ENCODE measurements around the gene FSHR.

Gene FSHR

DNA sequence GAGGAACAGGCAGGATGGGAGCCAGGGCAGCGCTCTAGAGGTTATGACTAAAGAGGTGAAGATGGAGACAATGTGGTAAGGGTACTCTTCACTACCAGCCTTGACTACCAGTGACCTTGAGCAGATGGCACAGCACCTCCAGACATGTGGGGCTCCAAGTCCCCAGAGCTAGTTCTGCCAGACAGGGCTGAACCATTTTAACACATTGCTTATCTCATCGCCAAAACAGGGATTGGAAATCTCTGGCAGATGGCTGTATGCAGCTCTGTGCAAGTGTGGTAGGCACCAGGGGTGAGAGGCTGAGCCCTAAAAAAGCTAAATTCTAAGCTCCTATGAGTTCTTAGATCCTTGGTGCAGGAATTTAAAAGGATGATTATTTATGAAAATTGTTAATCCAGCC, 41.3 kb downstream of the FSHR start:
- no peak for DNase-seq (ENCODE audit: low read depth in 2 of 2)

DNA sequence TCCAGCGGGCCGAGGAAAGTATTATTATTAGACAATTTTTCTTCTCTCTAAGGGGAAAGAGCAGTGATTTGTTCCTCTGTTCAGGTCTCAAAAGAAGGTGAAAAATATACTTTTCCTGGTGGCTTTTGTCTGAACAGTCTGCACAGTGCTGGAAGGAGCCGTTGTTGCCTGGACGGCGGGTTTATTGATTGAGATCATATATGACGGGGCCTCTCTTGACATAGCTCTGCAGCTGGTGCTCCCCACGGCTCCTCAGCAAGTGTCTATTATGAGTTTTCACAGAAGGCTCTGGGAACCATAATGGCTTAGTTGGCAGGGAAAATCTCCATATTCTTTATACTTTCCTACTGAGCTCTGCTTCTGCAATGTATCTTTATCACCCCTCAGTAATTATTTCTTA, 42.9 kb downstream of the FSHR start:
- no peak for DNase-seq (ENCODE audit: low read depth in 2 of 2)

DNA sequence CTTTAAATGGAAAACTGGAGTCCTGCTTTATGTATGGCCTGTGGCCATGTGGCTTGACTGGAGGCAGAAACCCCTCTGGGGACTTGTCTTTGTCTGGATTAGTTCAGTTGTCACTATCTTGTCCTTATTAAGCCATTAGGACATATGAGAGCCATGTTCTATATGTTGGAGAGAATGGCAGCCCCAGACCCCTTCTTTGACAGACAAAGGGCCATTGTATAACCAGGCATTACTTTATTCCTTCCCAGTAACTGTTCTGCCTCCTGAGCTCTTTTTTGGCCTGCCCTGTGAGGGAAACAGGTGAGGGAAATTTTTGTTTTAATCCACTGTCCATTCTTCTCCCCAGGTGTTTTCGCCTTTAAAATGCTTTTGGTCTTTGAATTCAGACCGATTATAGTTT, 43.3 kb downstream of the FSHR start:
- DNase-seq (ENCODE audit: low read depth in 2 of 2): no peak

DNA sequence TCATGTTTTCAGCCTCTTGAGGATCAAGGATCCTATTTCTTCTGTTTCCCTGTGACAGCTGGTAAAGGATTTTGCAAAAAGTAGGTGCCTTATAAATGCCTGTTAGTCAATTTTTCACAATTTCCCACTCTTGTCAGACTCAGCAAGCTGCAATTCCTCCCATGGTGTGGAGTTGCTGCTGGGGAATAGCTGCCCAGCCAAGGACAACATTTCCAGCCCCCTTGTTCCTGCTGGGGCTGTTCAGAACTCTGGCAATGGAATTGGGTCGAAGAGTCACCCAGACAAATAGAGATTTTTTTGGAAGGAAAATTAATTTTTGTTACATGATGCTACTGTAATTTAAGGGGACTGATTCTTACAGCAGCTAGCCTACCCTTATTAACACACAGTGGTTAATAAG, 43.7 kb downstream of the FSHR start:
- DNase-seq (ENCODE audit: low read depth in 2 of 2): no peak

DNA sequence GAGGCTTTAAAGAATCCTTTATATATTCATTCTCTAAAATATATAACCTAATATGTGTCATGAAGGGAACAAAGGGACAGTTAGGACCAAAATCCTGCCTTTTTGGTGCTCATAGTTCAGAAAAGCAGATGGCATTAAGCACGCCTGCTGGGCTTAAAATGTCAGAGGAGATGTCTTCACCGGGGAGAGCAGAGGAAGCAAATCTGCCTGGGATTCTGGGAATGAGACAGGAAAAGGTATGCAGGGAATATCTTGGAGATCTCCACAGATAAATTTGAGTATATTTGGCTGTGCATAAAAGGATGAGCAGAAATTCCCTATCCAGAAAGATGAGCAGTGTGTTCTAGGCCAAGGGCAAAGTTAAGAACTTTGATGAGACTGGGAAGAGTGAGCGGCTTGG, 45.5 kb downstream of the FSHR start:
- DNase-seq (ENCODE audit: low read depth in 2 of 2): no peak

DNA sequence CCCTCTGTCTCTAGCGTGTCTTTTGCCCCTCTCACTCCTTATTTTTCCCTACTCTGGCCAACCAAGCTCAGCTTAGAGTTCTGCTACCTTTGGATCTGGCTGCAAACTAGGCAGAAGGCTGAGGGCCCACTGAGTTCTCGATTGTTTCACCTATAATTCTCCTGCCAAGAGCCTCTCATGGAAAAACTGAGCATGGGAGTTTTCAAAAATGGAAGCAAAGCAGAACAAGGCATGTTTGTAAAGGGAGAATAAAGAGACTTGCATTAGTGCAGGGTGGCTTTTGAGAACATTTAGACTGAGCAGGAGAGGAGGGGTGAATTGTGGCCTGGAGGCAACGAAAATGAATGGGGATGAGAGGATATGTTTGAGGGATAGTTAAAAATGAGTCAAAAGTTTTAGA, 45.9 kb downstream of the FSHR start:
- no peak for DNase-seq (ENCODE audit: low read depth in 2 of 2)

DNA sequence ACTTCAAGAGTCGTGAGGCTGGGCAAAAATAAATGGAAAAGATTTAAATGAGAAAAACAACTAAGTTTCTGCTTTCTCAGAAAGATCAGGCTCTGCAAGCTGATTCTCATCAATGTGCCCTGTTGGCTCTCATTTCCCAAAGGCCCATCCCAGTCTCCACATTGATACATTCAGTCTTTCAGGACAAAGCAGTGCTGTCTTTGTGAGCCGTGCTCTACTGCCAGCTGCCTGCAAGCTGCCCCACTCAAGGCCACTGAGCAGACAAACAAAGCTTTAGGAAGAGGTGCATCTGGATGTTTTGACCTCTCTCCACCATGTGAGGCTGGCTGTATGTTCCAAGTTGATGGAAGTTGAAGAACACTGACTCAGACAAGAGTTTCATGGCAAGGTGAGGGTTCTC, 48.8 kb downstream of the FSHR start:
- DNase-seq (ENCODE audit: low read depth in 2 of 2): no peak

DNA sequence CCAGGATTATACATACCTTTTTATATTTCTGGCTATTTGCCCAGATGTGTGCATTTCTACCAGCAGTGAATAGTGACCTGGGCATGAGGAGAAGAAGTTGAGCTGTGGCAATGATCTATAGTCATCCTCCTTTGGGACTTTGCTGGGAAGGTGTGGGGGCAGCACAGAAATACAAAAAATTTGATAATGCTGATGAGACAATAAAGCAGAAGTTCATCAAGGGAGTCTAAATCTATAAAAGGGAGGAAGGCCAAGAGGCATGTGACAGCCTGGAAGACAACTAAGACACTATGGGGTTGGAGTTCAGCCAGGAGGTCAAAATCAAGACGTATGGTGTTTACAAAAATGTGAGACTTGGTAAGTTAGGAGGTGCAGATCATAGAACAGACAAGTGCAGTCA, 52.2 kb downstream of the FSHR start:
- DNase-seq (ENCODE audit: low read depth in 2 of 2): no peak

DNA sequence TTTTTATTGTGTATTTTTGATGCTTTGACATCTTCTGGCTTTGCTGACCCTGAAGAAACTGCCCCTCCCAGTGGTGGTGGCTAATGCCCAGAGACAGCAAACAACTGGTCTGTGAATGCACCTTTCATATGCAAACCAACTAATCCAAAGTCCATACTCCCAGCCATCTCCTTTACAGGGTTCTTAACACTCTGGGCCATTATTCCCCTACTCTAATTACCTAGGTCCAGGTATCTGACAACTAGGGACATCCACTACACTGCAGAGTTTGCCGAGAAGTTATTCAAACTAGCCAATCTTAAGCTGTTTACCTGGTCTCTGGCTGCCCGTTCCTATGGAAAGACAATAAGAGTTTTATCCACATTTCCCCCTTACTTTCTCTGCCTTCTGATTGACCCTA, 73.6 kb downstream of the FSHR start:
- no peak for DNase-seq (ENCODE audit: low read depth in 2 of 2)

DNA sequence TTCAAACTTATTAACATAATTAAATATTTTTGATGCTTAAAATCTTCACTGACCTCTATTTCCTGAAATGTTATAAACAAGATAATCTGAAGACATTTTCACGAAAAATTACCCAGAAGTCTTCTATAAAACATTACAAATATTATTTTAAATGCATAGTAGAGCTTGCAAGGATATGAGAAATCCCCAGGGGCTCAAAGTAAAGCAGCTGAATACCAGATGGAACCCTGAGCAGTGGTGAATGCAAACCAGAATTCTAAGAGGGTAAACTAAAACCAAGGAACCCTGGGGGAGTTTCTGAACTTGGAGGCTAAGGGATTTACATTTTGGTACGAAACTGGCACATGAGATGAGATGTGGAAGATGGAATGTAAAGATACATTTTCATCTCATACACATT, 83.6 kb downstream of the FSHR start:
- DNase-seq (ENCODE audit: low read depth in 2 of 2): no peak

DNA sequence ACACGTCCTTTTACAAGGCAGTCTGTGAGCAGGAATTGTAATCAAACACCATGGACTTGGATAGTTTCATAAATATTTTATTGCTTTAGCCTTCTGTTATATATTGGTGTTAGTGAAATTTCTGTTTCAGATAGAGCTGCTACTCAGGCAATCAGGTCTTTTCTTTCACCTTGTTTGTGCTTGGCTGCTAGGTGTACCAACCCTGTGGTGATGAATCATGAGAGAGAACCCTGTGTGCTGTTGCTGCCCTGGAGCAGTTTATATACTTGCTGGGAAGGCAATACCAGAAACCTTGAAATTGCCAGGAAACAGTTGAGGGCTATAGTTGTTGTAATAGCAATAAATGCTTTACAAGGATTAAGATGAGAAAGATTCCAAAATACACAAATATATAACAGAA, 84.5 kb downstream of the FSHR start:
- DNase-seq (ENCODE audit: low read depth in 2 of 2): no peak

DNA sequence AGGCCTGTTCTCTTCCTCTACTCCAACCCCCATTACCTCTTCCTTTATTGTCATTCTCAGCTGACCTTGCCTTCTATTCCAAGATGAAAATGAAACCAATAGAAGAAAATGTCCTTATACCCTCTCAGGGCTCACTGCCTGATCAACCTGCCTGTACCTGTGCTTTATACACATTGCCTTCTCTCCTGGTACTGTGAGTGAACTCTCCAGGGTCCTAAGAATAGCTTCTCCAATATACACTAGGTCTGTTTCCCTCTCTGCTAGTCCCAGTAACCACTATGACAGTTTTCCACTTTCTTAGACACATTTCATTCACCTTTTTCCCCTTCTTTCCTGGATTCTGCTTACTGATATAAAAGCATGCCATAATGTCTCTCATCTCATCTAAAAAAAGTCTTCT, 85.7 kb downstream of the FSHR start:
- no peak for DNase-seq (ENCODE audit: low read depth in 2 of 2)

DNA sequence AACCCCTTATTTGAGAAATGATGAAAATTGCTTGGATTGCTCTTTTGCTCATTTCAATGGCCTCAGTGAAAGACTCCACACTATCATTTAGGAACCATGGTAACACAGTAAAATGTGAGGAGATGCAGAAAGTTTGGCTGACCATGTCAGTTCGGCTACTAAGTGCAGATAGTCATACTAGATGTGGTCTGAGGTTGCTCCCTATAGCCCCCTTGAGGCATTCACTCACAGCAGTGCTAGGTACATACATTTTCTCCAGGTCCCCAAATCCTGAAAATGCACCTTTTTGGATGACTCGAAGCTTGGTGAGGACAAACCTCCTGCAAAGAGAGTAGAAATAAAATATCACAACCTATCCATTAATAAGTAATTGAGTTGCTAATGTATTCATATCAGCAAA, 86.3 kb downstream of the FSHR start:
- no peak for DNase-seq (ENCODE audit: low read depth in 2 of 2)

DNA sequence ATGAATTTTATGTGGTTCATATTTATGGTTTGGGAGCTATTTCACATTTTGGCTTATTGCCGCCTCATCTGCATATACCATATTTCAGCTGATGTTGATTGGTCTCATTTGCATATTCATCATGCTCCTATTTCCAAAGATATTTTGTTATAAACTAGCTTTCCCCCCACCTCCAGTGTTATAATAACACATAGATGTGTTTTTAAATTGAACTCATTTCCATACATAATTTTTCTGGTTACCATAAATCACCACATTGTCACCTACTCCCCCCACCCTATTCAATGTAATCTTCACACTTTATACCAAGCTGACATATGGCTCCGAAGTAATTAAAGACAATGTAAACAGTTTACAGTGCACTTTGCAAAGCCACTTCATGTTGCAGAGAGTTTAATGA, 101.2 kb downstream of the FSHR start:
- no peak for DNase-seq (ENCODE audit: low read depth in 2 of 2)

DNA sequence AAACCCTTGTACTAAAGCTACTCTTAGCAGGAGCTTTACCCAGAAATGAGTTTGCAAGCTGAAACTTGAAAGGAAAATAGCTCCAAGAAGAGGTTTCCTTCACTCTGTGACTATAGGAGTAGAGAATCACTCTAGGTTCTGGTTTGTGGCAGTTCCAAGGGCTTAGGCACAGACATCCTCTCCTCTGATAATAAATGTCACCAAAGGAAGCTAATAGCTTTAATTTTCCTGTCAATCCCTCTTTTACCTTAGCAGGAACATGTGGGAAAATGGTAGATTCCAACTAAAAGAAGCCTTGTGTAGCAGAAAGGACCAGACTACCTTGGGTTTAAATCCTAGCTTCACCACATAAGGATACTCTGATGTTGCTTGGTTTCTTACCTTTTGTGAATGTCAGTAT, 104.0 kb downstream of the FSHR start:
- DNase-seq (ENCODE audit: low read depth in 2 of 2): no peak

DNA sequence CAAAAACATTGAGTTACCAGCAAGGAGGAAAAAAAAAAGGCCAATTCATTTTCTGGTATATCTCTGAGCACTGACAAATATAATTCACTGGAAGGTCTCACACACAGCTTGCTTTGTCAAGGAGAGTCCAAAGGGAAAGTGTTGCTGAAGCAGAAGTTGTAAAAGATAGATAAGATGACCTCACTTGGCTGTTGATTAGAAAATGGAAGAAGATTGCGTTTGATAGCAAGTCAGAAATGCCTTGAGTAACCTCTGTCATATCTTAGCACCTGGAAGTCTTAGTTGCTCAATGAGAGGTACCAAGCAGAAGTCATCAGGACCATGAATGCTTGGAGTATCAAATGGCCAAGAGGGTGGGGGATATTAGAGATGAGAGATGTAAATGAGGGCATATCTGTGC, 105.2 kb downstream of the FSHR start:
- DNase-seq (ENCODE audit: low read depth in 2 of 2): no peak

DNA sequence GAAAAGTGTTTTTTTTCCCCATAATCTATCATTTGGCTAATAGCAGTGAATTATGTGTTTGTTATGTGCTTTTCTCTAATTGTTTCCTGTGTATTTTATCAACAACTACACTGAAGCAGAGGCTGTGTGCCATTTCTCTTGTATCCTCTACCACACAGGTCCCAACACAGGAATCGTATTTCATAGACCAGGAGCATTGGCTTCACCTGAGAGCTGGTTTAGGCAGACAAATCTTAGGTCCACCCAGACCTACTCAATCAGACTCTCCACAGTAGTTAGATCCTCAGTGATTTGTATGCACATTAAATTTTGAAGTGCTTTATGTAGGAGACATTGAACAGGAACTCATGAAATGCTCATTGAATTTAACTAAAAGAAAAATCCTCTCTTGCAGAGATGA, 109.2 kb downstream of the FSHR start:
- no peak for DNase-seq (ENCODE audit: low read depth in 2 of 2)

DNA sequence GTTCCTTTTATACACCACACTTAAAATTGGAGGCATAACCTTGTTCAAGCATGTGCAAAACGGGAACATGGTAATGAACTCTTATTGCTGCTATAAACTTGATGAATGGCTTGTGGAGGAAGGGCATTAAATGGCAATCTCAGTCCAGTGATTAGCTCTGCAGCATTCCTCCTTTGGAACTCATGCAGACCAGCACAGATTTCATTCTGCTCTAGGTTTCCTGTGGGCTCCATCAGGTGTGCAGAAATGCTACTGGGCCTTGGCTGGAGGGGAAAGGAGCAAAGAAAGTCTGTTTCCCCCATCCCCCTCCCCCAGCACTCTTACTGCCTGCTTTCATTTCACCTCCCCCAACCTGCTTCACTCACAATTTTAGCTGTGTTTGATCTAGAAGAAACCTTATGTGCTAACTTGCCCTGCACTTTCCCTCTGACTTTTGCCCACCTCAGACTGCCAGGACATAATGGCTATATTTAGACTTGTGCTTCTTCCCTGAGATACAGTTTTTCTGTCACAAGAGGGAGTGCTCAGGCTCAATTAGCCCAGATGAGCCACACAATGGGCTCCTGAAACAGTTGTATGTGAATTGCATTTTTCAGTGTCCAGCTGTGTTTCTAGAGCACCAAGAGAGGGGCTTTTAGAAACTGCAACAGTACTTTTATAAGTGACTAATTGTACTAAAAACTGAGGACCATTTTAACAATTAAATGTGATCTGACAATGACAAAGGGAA, 109.8 kb downstream of the FSHR start:
- no peak for DNase-seq (ENCODE audit: low read depth in 2 of 2)

DNA sequence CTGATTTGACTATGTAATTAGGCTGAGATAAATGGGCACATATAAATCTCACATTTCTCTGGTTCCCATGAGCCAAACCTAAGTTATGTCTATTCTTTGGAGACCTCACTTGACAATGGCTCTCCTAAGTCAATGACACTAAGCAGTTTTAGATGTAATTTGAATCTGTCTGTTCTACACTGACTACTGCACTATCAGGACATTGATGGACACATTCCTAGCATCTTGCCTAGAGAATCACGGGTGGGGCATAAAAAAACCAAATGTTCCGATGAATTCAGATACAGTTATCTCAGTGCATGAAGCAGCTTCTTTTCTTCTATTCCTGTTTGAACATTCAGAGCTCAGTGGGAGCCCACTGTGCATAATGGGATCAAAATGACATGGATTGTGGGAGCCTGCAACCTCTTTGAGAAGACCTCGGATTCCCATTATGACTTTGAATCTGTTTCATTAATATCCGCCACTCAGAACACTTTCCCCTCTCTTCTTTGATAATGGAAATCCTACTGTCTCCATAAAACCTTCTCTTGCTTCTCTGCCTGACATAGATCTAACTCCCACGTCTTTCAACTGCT, 110.8 kb downstream of the FSHR start:
- DNase-seq (ENCODE audit: low read depth in 2 of 2): no peak

DNA sequence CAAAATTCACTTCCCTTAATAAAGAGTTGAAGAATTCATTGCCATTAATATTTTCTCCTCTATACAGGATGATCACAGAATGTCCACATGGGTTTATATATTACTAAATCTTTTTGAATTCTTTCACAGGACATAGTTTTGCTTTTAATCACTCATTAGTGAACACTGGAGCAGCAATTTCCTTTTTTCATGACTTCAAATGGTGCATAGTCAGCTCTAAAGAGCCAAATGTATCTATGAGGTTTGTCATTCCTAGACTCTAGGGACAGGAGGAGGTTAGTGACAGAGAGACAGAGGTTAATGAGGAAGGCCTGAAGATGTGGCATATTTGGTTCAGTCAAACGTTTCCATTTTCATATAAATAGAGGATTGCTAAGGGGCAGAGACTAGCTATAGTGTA, 111.8 kb downstream of the FSHR start:
- DNase-seq (ENCODE audit: low read depth in 2 of 2): no peak

DNA sequence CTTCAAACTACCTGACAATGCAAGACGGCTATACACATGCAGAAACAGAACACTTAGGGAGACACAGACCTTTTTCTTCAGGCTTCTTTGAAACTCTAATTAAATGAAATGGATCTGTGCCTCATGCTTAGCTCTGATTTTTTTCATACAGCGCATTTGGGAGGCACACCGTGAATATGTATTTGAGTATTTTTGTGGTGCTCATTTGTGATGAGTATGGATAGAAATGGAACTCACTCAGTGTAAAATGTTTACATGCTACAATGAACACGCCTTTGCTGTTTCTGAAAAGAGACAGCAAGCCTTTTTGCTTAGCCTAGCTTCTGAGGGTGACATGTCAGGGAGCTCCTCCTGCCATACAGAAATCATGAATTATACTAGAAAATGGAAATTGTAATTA, 113.3 kb downstream of the FSHR start:
- DNase-seq (ENCODE audit: low read depth in 2 of 2): no peak

DNA sequence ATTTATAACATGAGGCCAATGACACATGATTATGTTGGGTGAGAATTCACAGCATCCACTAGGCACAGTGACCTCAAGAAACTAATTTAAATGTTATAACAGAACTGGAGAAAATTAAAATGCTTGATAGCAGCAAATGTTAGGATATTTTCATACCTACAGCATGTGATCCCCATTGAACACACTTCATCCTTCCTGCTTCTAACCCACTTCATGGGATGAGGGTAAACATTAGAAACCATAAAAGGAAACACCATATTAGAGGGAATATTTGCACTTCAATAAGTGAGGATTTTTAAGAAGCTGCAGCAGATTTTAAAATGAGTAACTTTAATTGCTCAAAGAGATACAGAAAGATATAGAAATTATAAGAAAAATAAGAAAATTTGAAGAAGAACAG, 117.1 kb downstream of the FSHR start:
- no peak for DNase-seq (ENCODE audit: low read depth in 2 of 2)

DNA sequence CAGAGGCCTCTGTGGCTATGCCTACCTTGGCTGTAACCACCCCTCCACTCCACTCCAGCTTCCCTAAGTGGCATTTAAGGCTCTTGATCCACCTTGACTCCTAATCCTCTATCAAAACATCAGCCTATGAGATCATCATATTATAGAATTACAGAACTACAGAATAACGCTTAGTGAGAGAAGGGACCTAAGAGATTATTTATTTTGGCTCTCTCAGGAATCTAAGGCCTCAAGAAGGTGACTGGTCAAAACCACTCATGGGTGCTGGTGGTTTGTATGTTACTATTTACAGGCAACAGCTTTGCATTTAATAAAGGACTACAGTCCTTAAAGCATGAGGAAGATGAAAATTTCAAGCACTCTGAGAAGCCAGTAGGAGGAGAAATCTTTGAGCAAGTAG, 118.8 kb downstream of the FSHR start:
- DNase-seq (ENCODE audit: low read depth in 2 of 2): no peak

Data from stimulated activated CD4-positive, alpha-beta T cell treated with anti-CD3 and anti-CD28 coated beads, Interleukin-1b, Interleukin-23, amount 100 ng/mL, for 4 hours (primary cell).